Erythroblast (primary cell): ENCODE results near the gene PSMB2.

Experiments used
- GATA1 ChIP-seq: IDR thresholded peaks from 2 replicates; pipeline ENCODE4 v1.6.1; 2011; ENCODE audit warnings: low read depth, mild to moderate bottlenecking, control low read depth, low read length, moderate library complexity
- POLR2A ChIP-seq: IDR thresholded peaks from 2 replicates; pipeline ENCODE4 v1.6.1; 2011; ENCODE audit warnings: mild to moderate bottlenecking, low read length

DNA sequence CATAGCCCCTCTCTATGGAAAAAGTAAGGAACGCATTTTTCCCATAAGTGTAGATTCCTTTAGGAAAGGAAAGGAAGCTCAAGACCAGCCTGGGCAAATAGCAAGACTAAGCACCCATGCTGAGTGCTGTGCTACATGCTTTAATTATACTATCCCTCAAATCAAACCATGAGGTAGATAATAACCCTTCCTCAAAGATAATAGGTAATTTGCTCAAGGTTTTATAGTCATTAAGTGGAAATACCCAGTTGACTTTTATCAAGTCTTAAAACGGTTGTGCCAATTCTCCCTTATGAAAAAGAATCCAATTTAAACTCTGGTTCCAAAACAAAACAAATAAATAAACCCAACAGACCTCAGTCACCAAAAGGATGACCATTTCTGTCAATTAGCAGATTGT is 87.5 kb downstream of the PSMB2 start:
- TF ChIP-seq POLR2A (no peak), GATA1 (no peak)
